Measurements from ENCODE around the gene C18orf63.

DNA sequence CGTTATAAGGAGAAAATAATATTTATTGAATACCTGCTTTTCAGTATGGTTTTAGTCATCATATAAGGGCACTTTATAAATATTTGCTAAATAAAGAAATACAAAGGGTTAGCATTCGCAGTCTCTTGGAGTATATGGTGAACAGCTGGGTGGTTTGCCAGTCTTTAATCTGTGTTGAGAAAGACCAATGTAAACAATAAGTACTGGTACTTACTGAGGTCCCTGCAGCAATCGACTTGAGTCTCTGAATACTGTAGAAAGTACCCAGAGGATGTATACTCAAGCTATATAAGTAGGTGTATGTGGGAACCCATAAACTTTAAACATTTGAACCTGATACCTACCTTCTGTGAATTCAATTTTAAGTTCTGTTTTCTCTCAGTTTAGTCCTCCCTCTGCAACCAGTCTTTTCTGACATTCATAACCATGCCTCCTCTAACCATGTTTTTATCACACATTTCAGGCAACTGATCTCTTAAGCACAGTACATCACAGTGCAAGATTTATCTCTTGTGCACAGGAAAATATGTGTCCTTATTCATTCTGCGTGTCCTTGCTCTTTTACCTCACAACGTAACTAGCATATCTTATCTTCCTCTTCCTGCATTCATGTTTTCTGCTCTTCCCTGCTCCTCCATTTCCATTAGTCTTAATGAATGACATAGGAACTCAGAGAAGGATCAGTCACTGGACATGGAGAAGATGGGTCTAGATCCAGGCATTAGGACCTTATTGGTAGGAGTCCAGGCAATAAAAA lies 21.7 kb downstream of the C18orf63 start:
- TF ChIP-seq, protein P1, sequence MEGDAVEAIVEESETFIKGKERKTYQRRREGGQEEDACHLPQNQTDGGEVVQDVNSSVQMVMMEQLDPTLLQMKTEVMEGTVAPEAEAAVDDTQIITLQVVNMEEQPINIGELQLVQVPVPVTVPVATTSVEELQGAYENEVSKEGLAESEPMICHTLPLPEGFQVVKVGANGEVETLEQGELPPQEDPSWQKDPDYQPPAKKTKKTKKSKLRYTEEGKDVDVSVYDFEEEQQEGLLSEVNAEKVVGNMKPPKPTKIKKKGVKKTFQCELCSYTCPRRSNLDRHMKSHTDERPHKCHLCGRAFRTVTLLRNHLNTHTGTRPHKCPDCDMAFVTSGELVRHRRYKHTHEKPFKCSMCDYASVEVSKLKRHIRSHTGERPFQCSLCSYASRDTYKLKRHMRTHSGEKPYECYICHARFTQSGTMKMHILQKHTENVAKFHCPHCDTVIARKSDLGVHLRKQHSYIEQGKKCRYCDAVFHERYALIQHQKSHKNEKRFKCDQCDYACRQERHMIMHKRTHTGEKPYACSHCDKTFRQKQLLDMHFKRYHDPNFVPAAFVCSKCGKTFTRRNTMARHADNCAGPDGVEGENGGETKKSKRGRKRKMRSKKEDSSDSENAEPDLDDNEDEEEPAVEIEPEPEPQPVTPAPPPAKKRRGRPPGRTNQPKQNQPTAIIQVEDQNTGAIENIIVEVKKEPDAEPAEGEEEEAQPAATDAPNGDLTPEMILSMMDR (IDR thresholded peaks at IDR 0.05; ENCODE audit: low read depth, low read length, poor library complexity, severe bottlenecking) = no peak
- TF ChIP-seq EZH2phosphoT487 (IDR thresholded peaks at IDR 0.05; ENCODE audit: borderline replicate concordance, low read length) = no peak

All from DOHH2 (cell line).